H9 (cell line): ENCODE results near the gene RAB7B. TPM values are rescaled to one million over a fixed set of nuclear protein-coding genes. Genes with fewer than 3 reads are reported as not detected.

Experiments
- DNase-seq: peaks from one replicate; pipeline ENCODE4 v3.0.0-alpha.2; 2017
- H2AFZ ChIP-seq: one replicate; pipeline ENCODE4 v1.6.1; 2013; ENCODE audit warnings: mild to moderate bottlenecking, low read length, control low read depth, moderate library complexity
- H2AK5ac ChIP-seq: 2 replicates; pipeline ENCODE4 v1.6.1; 2013; ENCODE audit warnings: low read length, control low read depth, mixed read lengths; ENCODE audit not compliant: insufficient read length
- H2BK120ac ChIP-seq: one replicate; pipeline ENCODE4 v1.6.1; 2013; ENCODE audit warnings: low read depth, mild to moderate bottlenecking, low read length, control low read depth, inconsistent platforms; ENCODE audit not compliant: poor library complexity, severe bottlenecking
- H2BK12ac ChIP-seq: 2 replicates; pipeline ENCODE4 v1.6.1; 2013; ENCODE audit warnings: low read length, control low read depth, mixed read lengths, low read depth; ENCODE audit not compliant: insufficient read length
- H2BK15ac ChIP-seq: 2 replicates; pipeline ENCODE4 v1.6.1; 2013; ENCODE audit warnings: low read depth, low read length, control low read depth
- H2BK20ac ChIP-seq: one replicate; pipeline ENCODE4 v1.6.1; 2013; ENCODE audit warnings: low read depth, mild to moderate bottlenecking, low read length, control low read depth, inconsistent platforms; ENCODE audit not compliant: poor library complexity, severe bottlenecking
- H2BK5ac ChIP-seq: 2 replicates; pipeline ENCODE4 v1.6.1; 2013; ENCODE audit warnings: low read length, control low read depth, mixed read lengths; ENCODE audit not compliant: insufficient read length
- H3K14ac ChIP-seq: 2 replicates; pipeline ENCODE4 v1.6.1; 2013; ENCODE audit warnings: low read length, control low read depth; ENCODE audit not compliant: insufficient read depth
- H3K18ac ChIP-seq: 2 replicates; pipeline ENCODE4 v1.6.1; 2013; ENCODE audit warnings: low read depth, mild to moderate bottlenecking, mixed read lengths, low read length, control low read depth; ENCODE audit not compliant: insufficient read length
- H3K23ac ChIP-seq: 2 replicates; pipeline ENCODE4 v1.6.1; 2013; ENCODE audit warnings: low read length, control low read depth, mixed read lengths, low read depth; ENCODE audit not compliant: insufficient read length
- H3K23me2 ChIP-seq: 2 replicates; pipeline ENCODE4 v1.6.1; 2013; ENCODE audit warnings: low read depth, mild to moderate bottlenecking, mixed read lengths, low read length, control low read depth; ENCODE audit not compliant: insufficient read length, poor library complexity, severe bottlenecking
- H3K27ac ChIP-seq: 2 replicates; pipeline ENCODE4 v1.5.1; 2013; ENCODE audit warnings: low read length, control low read depth, mixed read lengths, low read depth; ENCODE audit not compliant: insufficient read length
- H3K27me3 ChIP-seq: 2 replicates; pipeline ENCODE4 v1.6.1; 2013; ENCODE audit warnings: low read length, control low read depth, inconsistent platforms; ENCODE audit not compliant: insufficient read depth
- H3K4ac ChIP-seq: 2 replicates; pipeline ENCODE4 v1.6.1; 2013; ENCODE audit warnings: low read depth, mild to moderate bottlenecking, control low read depth, inconsistent platforms, low read length, moderate library complexity
- H3K4me1 ChIP-seq: 2 replicates; pipeline ENCODE4 v1.6.1; 2013; ENCODE audit warnings: low read length, control low read depth, inconsistent platforms; ENCODE audit not compliant: insufficient read depth
- H3K4me2 ChIP-seq: 2 replicates; pipeline ENCODE4 v1.6.1; 2013; ENCODE audit warnings: low read length, control low read depth, mixed read lengths; ENCODE audit not compliant: insufficient read length, insufficient read depth
- H3K56ac ChIP-seq: 2 replicates; pipeline ENCODE4 v1.6.1; 2013; ENCODE audit warnings: low read depth, mild to moderate bottlenecking, mixed read lengths, low read length, control low read depth; ENCODE audit not compliant: insufficient read length
- H3K79me1 ChIP-seq: 2 replicates; pipeline ENCODE4 v1.6.1; 2013; ENCODE audit warnings: low read depth, mild to moderate bottlenecking, moderate library complexity, low read length, control low read depth, inconsistent platforms; ENCODE audit not compliant: insufficient read depth, poor library complexity, severe bottlenecking
- H3K79me2 ChIP-seq: 2 replicates; pipeline ENCODE4 v1.6.1; 2013; ENCODE audit warnings: low read length, control low read depth, inconsistent platforms; ENCODE audit not compliant: insufficient read depth
- H3K9ac ChIP-seq: 2 replicates; pipeline ENCODE4 v1.6.1; 2013; ENCODE audit warnings: low read length, control low read depth, mixed read lengths; ENCODE audit not compliant: insufficient read length; ENCODE audit errors: extremely low read depth
- H3K9me3 ChIP-seq: one replicate; pipeline ENCODE4 v1.6.1; 2013; ENCODE audit warnings: low read depth, low read length, inconsistent platforms; ENCODE audit not compliant: control insufficient read depth
- H3T11ph ChIP-seq: one replicate; pipeline ENCODE4 v1.6.1; 2013; ENCODE audit warnings: mild to moderate bottlenecking, low read length, control low read depth, inconsistent platforms
- H4K20me1 ChIP-seq: one replicate; pipeline ENCODE4 v1.6.1; 2013; ENCODE audit not compliant: control insufficient read depth, insufficient read length, insufficient read depth
- H4K5ac ChIP-seq: 2 replicates; pipeline ENCODE4 v1.6.1; 2013; ENCODE audit warnings: low read depth, mild to moderate bottlenecking, mixed read lengths, low read length, control low read depth; ENCODE audit not compliant: insufficient read length
- H4K8ac ChIP-seq: replicated peaks from 2 replicates; pipeline ENCODE4 v1.6.1; 2013; ENCODE audit warnings: low read length, control low read depth, mixed read lengths, low read depth; ENCODE audit not compliant: insufficient read length
- H4K91ac ChIP-seq: 2 replicates; pipeline ENCODE4 v1.6.1; 2013; ENCODE audit warnings: low read depth, mild to moderate bottlenecking, moderate library complexity, mixed read lengths, low read length, control low read depth; ENCODE audit not compliant: insufficient read length
- H3K27ac Mint-ChIP-seq, 3 experiments: 2 replicates in 2 of 3; 3 replicates in 1 of 3; pipeline ENCODE4 v1.8.0; 2020 to 2021; ENCODE audit warnings: mixed read lengths in 3 of 3, mild to moderate bottlenecking in 1 of 3, moderate library complexity in 1 of 3
- H3K27me3 Mint-ChIP-seq: 2 replicates; pipeline ENCODE4 v1.8.0; 2021; ENCODE audit warnings: low read depth, mild to moderate bottlenecking, moderate library complexity, mixed read lengths
- H3K36me3 Mint-ChIP-seq, 3 experiments: 2 replicates in 2 of 3; 3 replicates in 1 of 3; pipeline ENCODE4 v1.8.0; 2020 to 2021; ENCODE audit warnings: low read depth in 3 of 3, mixed read lengths in 3 of 3; ENCODE audit not compliant: insufficient read depth in 1 of 3
- H3K4me1 Mint-ChIP-seq, 2 experiments: 2 replicates each; pipeline ENCODE4 v1.8.0; 2020; ENCODE audit warnings: mixed read lengths in 2 of 2
- H3K4me3 Mint-ChIP-seq, 2 experiments: 2 replicates in 1 of 2; 3 replicates in 1 of 2; pipeline ENCODE4 v1.8.0; 2020 to 2021; ENCODE audit warnings: mild to moderate bottlenecking in 2 of 2, mixed read lengths in 2 of 2, moderate library complexity in 1 of 2
- H3K9me3 Mint-ChIP-seq, 2 experiments: 2 replicates in 1 of 2; 3 replicates in 1 of 2; pipeline ENCODE4 v1.8.0; 2020; ENCODE audit warnings: mild to moderate bottlenecking in 2 of 2, mixed read lengths in 2 of 2, moderate library complexity in 1 of 2
- CTCF ChIP-seq: fragments of 200-600 bp; sonication (generic); conservative IDR thresholded peaks from 3 replicates; pipeline ENCODE4 v1.8.0; 2021; ENCODE audit warnings: antibody characterized with exemption, mild to moderate bottlenecking
- WGBS: extraction: QIAGEN DNeasy Blood & Tissue Kit; methylation state at CpG from one replicate; pipeline ENCODE4 v1.1.7; 2013; ENCODE audit warnings: missing lambda C conversion rate, low lambda C conversion rate, mixed read lengths; ENCODE audit not compliant: insufficient read length; ENCODE audit errors: extremely low coverage; 5-methylcytosine and 5-hydroxymethylcytosine counted together
- total RNA-seq: library from RNA; stranded (reverse); gene quantifications from 2 replicates; pipeline ENCODE4 v1.2.1, GENCODE V29; 2021

RAB7B gene
- total RNA-seq, 1 experiment from 2014 or later, result 0.68 TPM

- no peaks in the 10 kb centered on the region for H4K20me1 ChIP-seq
- no peaks in the 10 kb centered on the region for H3K79me2 ChIP-seq
- no peak overlapping the region for H3T11ph ChIP-seq
- no peaks in the 10 kb centered on the region for H3K27me3 ChIP-seq
- H2BK120ac ChIP-seq, result no peak overlapping the region
- no peak for DNase-seq
- H2BK12ac ChIP-seq, result no peak overlapping the region
- H3K56ac ChIP-seq, result no peak overlapping the region
- no peaks in the 10 kb centered on the region for H3K4me1 ChIP-seq
- H3K18ac ChIP-seq, result no peak overlapping the region
- Mint-ChIP-seq H3K4me3 (no peak overlapping the region), H3K27me3 (no peaks in the 10 kb centered on the region; the same call in none of the 2 replicates), H3K36me3 (no peaks in the 10 kb centered on the region), H3K27ac (no peak overlapping the region), H3K9me3 (no peaks in the 10 kb centered on the region; a peak in 2 of 5 replicates), H3K4me1 (no peaks in the 10 kb centered on the region)
- H2BK15ac ChIP-seq, result no peak overlapping the region
- no peaks in the 10 kb centered on the region for H3K79me1 ChIP-seq
- no peak overlapping the region for H4K91ac ChIP-seq
- H2BK5ac ChIP-seq, result no peak overlapping the region
- no peak overlapping the region for H3K27ac ChIP-seq
- H2BK20ac ChIP-seq, result no peak overlapping the region
- H3K14ac ChIP-seq, result no peak overlapping the region
- H2AFZ ChIP-seq, result no peak overlapping the region
- H3K9ac ChIP-seq, result no peak overlapping the region
- no peak overlapping the region for H3K4me2 ChIP-seq
- no peak overlapping the region for H3K4ac ChIP-seq
- H4K8ac ChIP-seq, result no peak overlapping the region
- H4K5ac ChIP-seq, result no peak overlapping the region
- no peak overlapping the region for H2AK5ac ChIP-seq
- no peak overlapping the region for H3K23ac ChIP-seq
- no peaks in the 10 kb centered on the region for H3K9me3 ChIP-seq
- H3K23me2 ChIP-seq, result no peaks in the 10 kb centered on the region
- WGBS, result no CpG with 5 or more reads among the region's 3 CpGs
- no peak for TF ChIP-seq CTCF
Observed at GRCh38 chr1:206025283-206025820, 22.2 kb upstream of the RAB7B start.
